ENCODE results near the gene NF1. TPM values are rescaled to one million over a fixed set of nuclear protein-coding genes. Genes with fewer than 3 reads are reported as not detected.

The NF1 gene
- polyA plus RNA-seq, 2 donors: 3.4 to 4.4 TPM

DNA sequence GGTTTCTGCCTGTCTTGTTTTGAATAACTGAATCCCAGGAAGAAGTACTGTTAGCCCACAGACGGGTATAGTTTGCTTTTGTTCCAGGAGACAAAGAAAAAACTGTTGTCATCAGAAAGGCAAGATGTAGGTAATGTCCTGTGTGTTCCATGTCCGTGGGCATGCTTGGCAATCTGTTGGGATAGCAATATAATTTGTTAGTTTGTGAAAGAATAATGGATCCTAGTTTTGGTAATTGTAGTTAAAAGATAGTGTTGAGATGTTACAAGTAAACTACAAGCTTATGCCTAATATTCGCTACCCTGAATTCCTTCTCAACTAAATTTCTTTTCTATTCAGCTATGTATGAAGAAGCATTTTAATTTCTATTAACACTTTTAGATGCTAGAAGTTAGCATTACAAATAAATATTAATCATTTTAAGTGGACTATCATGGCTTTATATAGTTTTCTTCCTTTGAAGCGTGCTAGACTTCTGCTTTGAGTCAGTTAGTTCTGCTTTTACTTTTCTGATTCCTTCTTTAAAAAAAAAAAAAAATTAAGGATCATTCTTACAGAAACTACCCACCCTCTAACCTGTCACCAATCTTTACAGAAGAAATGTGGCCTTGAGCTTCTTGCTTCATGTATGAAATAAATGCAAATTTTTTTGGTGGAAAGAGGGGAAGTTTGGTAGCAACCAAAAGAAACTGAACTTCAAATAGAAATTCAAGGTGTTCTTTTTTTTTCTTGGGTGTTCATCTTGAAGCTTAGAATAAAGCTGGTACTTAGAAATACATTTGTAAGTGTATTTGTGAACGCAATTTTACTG, 224.3 kb downstream of the NF1 start:
- no peaks in the 10 kb centered on the region for H3K9me3 ChIP-seq (ENCODE audit: control insufficient read depth in 2 of 2, insufficient read depth in 1 of 2, low read depth in 1 of 2, low read length in 1 of 2)
- no peaks in the 10 kb centered on the region for H3K4me1 ChIP-seq (ENCODE audit: control insufficient read depth in 2 of 2, insufficient read depth in 2 of 2, low read length in 1 of 2)
- 71 to 72% methylated on average over 5 of the region's 5 CpGs for WGBS, 2 donors
- peaks cover 0 to 2% of the 10 kb centered on the region in 2 donors for H3K36me3 ChIP-seq (ENCODE audit: control insufficient read depth in 2 of 2, insufficient read depth in 2 of 2, low read length in 1 of 2)
- peak overlapping the region in 1 of 2 donors; percentile 39 for H3K27ac ChIP-seq (ENCODE audit: low read depth in 2 of 2, low read length in 1 of 2)
- no peak overlapping the region for H3K4me3 ChIP-seq (ENCODE audit: low read depth in 1 of 2, low read length in 2 of 2)
- H3K27me3 ChIP-seq (ENCODE audit: control insufficient read depth in 1 of 2, insufficient read depth in 2 of 2, low read length in 2 of 2): no peaks in the 10 kb centered on the region

DNA sequence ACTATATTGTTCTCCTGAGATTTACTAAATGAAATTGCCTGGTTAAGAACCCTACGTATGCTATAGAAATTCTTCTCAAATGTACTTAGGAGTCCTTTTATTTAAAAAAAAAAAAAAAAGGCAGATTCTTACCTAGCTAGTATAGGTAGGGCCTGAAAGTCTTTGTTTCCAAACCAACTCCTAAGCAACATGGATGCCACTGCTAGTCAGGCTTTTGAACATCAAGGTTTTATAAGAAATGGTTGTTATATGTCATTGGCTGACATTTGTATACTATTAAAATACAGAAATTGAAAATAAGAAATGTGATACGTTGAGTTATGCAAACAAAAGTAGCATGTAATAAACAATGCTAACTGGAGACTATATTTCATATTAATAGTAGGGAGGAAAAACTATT, 225.5 kb downstream of the NF1 start:
- H3K27me3 ChIP-seq (ENCODE audit: control insufficient read depth in 1 of 2, insufficient read depth in 2 of 2, low read length in 2 of 2): no peaks in the 10 kb centered on the region
- H3K4me3 ChIP-seq (ENCODE audit: low read depth in 1 of 2, low read length in 2 of 2): no peak overlapping the region
- 70 to 77% methylated on average over 2 of the region's 2 CpGs for WGBS, 2 donors
- no peaks in the 10 kb centered on the region for H3K9me3 ChIP-seq (ENCODE audit: control insufficient read depth in 2 of 2, insufficient read depth in 1 of 2, low read depth in 1 of 2, low read length in 1 of 2)
- H3K27ac ChIP-seq (ENCODE audit: low read depth in 2 of 2, low read length in 1 of 2): no peak overlapping the region
- no peaks in the 10 kb centered on the region for H3K4me1 ChIP-seq (ENCODE audit: control insufficient read depth in 2 of 2, insufficient read depth in 2 of 2, low read length in 1 of 2)
- peaks cover 0 to 2% of the 10 kb centered on the region in 2 donors for H3K36me3 ChIP-seq (ENCODE audit: control insufficient read depth in 2 of 2, insufficient read depth in 2 of 2, low read length in 1 of 2)

DNA sequence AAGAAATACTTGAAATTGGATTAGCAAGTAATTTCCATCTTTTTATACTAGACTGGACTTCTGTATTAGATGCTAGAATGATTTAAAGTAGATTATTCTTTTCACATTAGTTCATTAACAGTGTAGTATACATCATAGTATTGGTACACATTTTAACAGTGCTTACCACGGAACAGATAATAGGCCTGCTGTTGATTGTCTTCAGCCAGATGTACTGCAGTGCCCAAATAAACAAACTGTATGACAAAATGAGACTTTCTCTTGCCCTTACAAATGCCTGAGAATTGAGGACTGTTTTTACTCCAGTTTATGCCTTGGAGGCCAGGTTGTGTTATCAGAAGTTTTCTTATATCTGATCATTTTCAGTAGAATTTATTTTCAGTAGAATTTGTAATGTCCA, 226.0 kb downstream of the NF1 start:
- no peak overlapping the region for H3K27ac ChIP-seq (ENCODE audit: low read depth in 2 of 2, low read length in 1 of 2)

DNA sequence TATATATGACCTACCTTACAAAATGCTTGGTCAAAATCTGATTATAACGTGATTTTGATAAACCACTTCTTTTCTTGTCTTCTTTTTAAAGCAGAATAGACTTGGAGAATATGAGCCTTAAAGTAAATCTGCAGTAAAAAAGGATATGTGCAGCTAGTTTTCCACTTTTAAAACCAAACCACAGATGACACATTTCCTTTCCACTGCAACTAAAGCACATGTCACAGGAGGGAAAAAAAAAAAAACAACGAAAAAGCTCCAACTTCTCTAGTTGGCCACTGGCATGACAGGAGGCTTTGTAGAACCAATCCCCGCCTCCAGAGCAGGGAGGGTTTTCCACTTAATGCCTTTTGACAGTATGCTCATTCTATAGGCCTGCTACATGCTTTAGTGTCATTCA, 226.7 kb downstream of the NF1 start, which contains the start of gene EVI2A:
Gene EVI2A, minus strand, starts transcription at position 142 of the 400 bp plus-strand sequence. CDS start 2,609 bp downstream, outside the sequence.
- Histone ChIP-seq H3K27me3 (ENCODE audit: control insufficient read depth in 1 of 2, insufficient read depth in 2 of 2, low read length in 2 of 2) (no peaks in the 10 kb centered on the region), H3K9me3 (ENCODE audit: control insufficient read depth in 2 of 2, insufficient read depth in 1 of 2, low read depth in 1 of 2, low read length in 1 of 2) (no peaks in the 10 kb centered on the region), H3K4me1 (ENCODE audit: control insufficient read depth in 2 of 2, insufficient read depth in 2 of 2, low read length in 1 of 2) (no peaks in the 10 kb centered on the region), H3K27ac (ENCODE audit: low read depth in 2 of 2, low read length in 1 of 2) (no peak within 1 kb of the TSS), H3K4me3 (ENCODE audit: low read depth in 1 of 2, low read length in 2 of 2) (no peak within 1 kb of the TSS), H3K36me3 (ENCODE audit: control insufficient read depth in 2 of 2, insufficient read depth in 2 of 2, low read length in 1 of 2) (no peaks in the 10 kb centered on the region)
- WGBS, 2 donors: 66 to 71% methylated on average over 3 of the region's 3 CpGs

More for the DNA sequence above, 226.0 kb downstream of the NF1 start:
- H3K27me3 ChIP-seq (ENCODE audit: control insufficient read depth in 1 of 2, insufficient read depth in 2 of 2, low read length in 2 of 2): no peaks in the 10 kb centered on the region
- no peaks in the 10 kb centered on the region for H3K4me1 ChIP-seq (ENCODE audit: control insufficient read depth in 2 of 2, insufficient read depth in 2 of 2, low read length in 1 of 2)
- 58 to 64% methylated on average over 1 of the region's 1 CpG for WGBS, 2 donors
- no peak overlapping the region for H3K4me3 ChIP-seq (ENCODE audit: low read depth in 1 of 2, low read length in 2 of 2)
- H3K36me3 ChIP-seq (ENCODE audit: control insufficient read depth in 2 of 2, insufficient read depth in 2 of 2, low read length in 1 of 2): peaks cover 0 to 2% of the 10 kb centered on the region in 2 donors
- H3K9me3 ChIP-seq (ENCODE audit: control insufficient read depth in 2 of 2, insufficient read depth in 1 of 2, low read depth in 1 of 2, low read length in 1 of 2): no peaks in the 10 kb centered on the region

DNA sequence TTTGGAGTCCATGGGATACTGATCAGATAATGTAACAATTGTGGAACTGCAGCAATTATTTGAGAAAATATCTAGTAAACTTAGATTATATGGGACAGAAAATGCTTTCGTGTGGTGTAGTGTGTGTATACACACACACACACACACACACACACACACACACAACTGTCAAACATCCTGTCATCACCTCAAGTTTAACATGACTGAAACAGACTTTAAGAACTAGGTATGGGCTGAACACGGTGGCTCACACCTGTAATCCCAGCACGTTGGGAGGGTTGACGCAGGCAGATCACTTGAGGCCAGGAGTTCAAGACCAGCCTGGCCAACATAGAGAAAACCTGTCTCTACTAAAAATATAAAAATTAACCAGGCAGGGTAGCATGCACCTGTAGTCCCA, 227.2 kb downstream of the NF1 start:
- 86 to 91% methylated on average over 4 of the region's 4 CpGs for WGBS, 2 donors

DNA sequence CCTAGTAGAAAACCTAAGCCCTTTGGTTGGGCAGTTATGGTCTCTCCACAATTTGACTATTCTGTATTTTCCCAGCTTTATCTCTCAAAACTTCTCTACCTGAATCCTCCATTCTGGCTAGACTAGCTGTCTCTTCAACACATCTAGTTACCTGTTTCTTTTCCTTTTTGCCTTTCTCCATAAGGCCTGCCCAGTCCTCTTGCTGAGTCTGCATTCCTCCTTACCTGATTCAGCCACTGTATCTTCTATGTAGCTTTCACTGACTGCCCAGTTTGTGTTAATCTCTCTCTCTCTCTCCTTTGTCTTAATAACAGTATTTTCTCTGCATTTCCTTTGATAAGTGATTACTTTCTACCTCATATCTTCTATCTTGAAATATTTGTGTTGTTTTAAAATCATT, 228.8 kb downstream of the NF1 start:
- Histone ChIP-seq H3K27me3 (ENCODE audit: control insufficient read depth in 1 of 2, insufficient read depth in 2 of 2, low read length in 2 of 2) (no peaks in the 10 kb centered on the region), H3K9me3 (ENCODE audit: control insufficient read depth in 2 of 2, insufficient read depth in 1 of 2, low read depth in 1 of 2, low read length in 1 of 2) (no peaks in the 10 kb centered on the region), H3K4me3 (ENCODE audit: low read depth in 1 of 2, low read length in 2 of 2) (no peak overlapping the region), H3K4me1 (ENCODE audit: control insufficient read depth in 2 of 2, insufficient read depth in 2 of 2, low read length in 1 of 2) (no peaks in the 10 kb centered on the region), H3K36me3 (ENCODE audit: control insufficient read depth in 2 of 2, insufficient read depth in 2 of 2, low read length in 1 of 2) (peaks cover 0 to 2% of the 10 kb centered on the region in 2 donors), H3K27ac (ENCODE audit: low read depth in 2 of 2, low read length in 1 of 2) (no peak overlapping the region)

More for the DNA sequence above, 227.2 kb downstream of the NF1 start:
- no peaks in the 10 kb centered on the region for H3K36me3 ChIP-seq (ENCODE audit: control insufficient read depth in 2 of 2, insufficient read depth in 2 of 2, low read length in 1 of 2)
- H3K4me3 ChIP-seq (ENCODE audit: low read depth in 1 of 2, low read length in 2 of 2): no peak overlapping the region
- H3K27ac ChIP-seq (ENCODE audit: low read depth in 2 of 2, low read length in 1 of 2): no peak overlapping the region
- no peaks in the 10 kb centered on the region for H3K27me3 ChIP-seq (ENCODE audit: control insufficient read depth in 1 of 2, insufficient read depth in 2 of 2, low read length in 2 of 2)
- H3K9me3 ChIP-seq (ENCODE audit: control insufficient read depth in 2 of 2, insufficient read depth in 1 of 2, low read depth in 1 of 2, low read length in 1 of 2): no peaks in the 10 kb centered on the region
- H3K4me1 ChIP-seq (ENCODE audit: control insufficient read depth in 2 of 2, insufficient read depth in 2 of 2, low read length in 1 of 2): no peaks in the 10 kb centered on the region

DNA sequence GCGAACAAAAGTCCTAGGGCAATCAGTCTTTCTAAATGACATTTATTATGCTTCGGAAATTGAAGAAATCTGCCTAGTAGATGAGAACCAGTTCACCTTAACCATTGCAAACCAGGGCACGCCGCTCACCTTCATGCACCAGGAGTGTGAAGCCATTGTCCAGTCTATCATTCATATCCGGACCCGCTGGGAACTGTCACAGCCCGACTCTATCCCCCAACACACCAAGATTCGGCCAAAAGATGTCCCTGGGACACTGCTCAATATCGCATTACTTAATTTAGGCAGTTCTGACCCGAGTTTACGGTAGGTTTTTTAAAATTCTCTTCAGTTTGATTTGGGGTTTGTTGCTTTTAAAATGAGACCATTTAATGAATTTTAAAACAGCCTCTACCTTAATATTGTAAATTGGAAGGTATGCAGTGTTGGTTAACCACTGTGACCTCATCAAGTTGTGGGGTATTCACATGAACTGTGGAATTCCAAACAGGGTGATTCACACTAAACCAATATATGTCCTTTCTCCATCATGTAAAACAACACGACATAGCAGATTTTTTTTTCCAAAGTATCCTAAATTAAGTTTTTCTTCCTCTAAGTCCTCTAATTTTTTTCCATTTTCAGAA, 232.9 kb downstream of the NF1 start:
- Histone ChIP-seq H3K4me3 (ENCODE audit: low read depth in 1 of 2, low read length in 2 of 2) (no peak overlapping the region), H3K27ac (ENCODE audit: low read depth in 2 of 2, low read length in 1 of 2) (no peak overlapping the region), H3K4me1 (ENCODE audit: control insufficient read depth in 2 of 2, insufficient read depth in 2 of 2, low read length in 1 of 2) (no peaks in the 10 kb centered on the region), H3K36me3 (ENCODE audit: control insufficient read depth in 2 of 2, insufficient read depth in 2 of 2, low read length in 1 of 2) (peaks cover 0 to 2% of the 10 kb centered on the region in 2 donors), H3K27me3 (ENCODE audit: control insufficient read depth in 1 of 2, insufficient read depth in 2 of 2, low read length in 2 of 2) (no peaks in the 10 kb centered on the region), H3K9me3 (ENCODE audit: control insufficient read depth in 2 of 2, insufficient read depth in 1 of 2, low read depth in 1 of 2, low read length in 1 of 2) (no peaks in the 10 kb centered on the region)
- WGBS, 2 donors: 93 to 94% methylated on average over 12 of the region's 12 CpGs

DNA sequence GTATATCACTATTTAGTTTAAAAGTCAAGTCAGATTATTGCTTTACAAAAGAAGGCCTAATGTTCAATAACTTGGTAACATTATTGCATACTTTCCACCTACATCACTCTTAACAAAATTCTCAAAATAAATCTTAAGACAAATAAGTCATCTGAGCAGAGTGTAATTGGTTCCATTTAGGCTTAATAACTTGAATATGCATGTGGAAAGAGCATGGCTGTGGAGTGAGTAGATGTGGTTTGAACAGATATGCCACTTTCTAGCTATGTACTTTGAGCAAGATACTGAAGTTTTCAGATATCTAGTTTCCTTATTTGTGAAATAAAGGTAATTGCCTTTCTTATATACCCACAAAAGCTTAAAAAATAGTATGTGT, 233.4 kb downstream of the NF1 start:
- Histone ChIP-seq H3K9me3 (ENCODE audit: control insufficient read depth in 2 of 2, insufficient read depth in 1 of 2, low read depth in 1 of 2, low read length in 1 of 2) (no peaks in the 10 kb centered on the region), H3K36me3 (ENCODE audit: control insufficient read depth in 2 of 2, insufficient read depth in 2 of 2, low read length in 1 of 2) (peaks cover 0 to 2% of the 10 kb centered on the region in 2 donors), H3K4me3 (ENCODE audit: low read depth in 1 of 2, low read length in 2 of 2) (no peak overlapping the region), H3K27ac (ENCODE audit: low read depth in 2 of 2, low read length in 1 of 2) (no peak overlapping the region), H3K27me3 (ENCODE audit: control insufficient read depth in 1 of 2, insufficient read depth in 2 of 2, low read length in 2 of 2) (no peaks in the 10 kb centered on the region), H3K4me1 (ENCODE audit: control insufficient read depth in 2 of 2, insufficient read depth in 2 of 2, low read length in 1 of 2) (no peaks in the 10 kb centered on the region)

DNA sequence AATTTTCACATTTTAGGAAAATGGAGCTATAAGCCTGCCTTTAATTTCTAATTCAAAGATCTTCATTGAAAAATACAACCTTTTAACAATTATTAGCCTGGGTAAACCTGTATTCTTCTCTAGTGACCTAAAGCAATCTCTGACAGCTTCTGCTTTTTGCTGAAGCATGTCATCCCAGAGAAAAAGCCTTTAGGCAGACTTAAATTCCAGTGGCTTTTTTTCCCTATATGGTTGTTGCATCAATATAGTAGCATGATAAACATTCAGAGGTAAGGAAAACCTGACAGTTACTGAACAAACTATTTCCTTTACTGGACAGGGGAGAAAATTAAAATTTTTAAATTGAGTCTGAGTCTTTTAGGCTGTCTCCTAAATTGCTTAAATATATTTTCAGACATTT, 234.4 kb downstream of the NF1 start:
- Histone ChIP-seq H3K27me3 (ENCODE audit: control insufficient read depth in 1 of 2, insufficient read depth in 2 of 2, low read length in 2 of 2) (no peaks in the 10 kb centered on the region), H3K27ac (ENCODE audit: low read depth in 2 of 2, low read length in 1 of 2) (no peak overlapping the region), H3K36me3 (ENCODE audit: control insufficient read depth in 2 of 2, insufficient read depth in 2 of 2, low read length in 1 of 2) (peaks cover 0 to 2% of the 10 kb centered on the region in 2 donors), H3K9me3 (ENCODE audit: control insufficient read depth in 2 of 2, insufficient read depth in 1 of 2, low read depth in 1 of 2, low read length in 1 of 2) (no peaks in the 10 kb centered on the region), H3K4me3 (ENCODE audit: low read depth in 1 of 2, low read length in 2 of 2) (no peak overlapping the region), H3K4me1 (ENCODE audit: control insufficient read depth in 2 of 2, insufficient read depth in 2 of 2, low read length in 1 of 2) (no peaks in the 10 kb centered on the region)
